ENCODE data around the gene GRM7. TPM values are rescaled to one million over a fixed set of nuclear protein-coding genes. Genes with fewer than 3 reads are reported as not detected.
A peak's percentile ranks its signal among the peaks of the same experiment; 100 is the strongest.

GRM7 gene
- total and polyA plus RNA-seq, 4 donors: 0.20 to 1.3 (median 0.80) TPM

DNA sequence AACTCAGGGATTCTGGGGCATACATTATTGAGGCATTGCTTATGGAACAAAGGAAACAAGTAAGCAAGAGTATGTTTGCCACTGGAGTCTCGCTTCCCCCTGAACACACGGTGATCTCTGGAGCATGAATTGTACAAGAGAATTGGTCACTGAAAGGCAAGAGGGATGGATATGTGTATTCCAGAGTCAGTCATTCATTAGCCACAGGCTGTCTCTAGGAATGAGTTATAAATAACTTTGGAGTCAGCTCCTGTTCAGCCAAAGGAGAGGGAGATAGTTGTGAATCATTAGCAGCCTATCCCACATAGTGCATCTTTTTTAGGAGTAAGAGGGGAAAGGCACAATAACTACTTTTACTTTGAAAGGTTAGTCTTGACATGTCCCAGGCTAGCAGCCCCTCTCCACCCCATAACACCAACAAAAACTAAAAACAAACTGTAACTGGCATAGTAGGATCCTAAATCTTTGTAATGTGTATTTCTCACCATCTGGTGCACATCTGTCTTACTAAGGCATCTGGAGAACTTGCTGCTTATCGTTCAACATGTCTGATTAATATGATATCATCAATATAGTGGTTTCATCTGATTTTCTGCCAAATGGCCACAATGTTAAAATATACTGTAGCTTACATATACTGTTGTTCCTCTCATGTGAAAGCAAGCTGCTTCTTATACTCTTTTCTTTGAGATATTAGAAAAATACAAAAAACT, 462.2 kb downstream of the GRM7 start:
- H3K4me1 ChIP-seq (ENCODE audit: control insufficient read depth in 5 of 5, insufficient read depth in 5 of 5, low read length in 5 of 5): no peaks in the 10 kb centered on the region
- ATAC-seq (ENCODE audit: insufficient read depth, low FRiP score): no peak
- H3K9me3 ChIP-seq (ENCODE audit: control insufficient read depth in 4 of 4, insufficient read depth in 3 of 4, low read length in 3 of 4): no peaks in the 10 kb centered on the region
- TF ChIP-seq, protein P1, sequence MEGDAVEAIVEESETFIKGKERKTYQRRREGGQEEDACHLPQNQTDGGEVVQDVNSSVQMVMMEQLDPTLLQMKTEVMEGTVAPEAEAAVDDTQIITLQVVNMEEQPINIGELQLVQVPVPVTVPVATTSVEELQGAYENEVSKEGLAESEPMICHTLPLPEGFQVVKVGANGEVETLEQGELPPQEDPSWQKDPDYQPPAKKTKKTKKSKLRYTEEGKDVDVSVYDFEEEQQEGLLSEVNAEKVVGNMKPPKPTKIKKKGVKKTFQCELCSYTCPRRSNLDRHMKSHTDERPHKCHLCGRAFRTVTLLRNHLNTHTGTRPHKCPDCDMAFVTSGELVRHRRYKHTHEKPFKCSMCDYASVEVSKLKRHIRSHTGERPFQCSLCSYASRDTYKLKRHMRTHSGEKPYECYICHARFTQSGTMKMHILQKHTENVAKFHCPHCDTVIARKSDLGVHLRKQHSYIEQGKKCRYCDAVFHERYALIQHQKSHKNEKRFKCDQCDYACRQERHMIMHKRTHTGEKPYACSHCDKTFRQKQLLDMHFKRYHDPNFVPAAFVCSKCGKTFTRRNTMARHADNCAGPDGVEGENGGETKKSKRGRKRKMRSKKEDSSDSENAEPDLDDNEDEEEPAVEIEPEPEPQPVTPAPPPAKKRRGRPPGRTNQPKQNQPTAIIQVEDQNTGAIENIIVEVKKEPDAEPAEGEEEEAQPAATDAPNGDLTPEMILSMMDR (IDR thresholded peaks at IDR 0.05; ENCODE audit: control extremely low read depth, extremely low read depth): no peak
- WGBS, 2 donors: 85 to 89% methylated on average over 3 of the region's 3 CpGs
- no peaks in the 10 kb centered on the region for H3K36me3 ChIP-seq (ENCODE audit: control insufficient read depth in 4 of 4, insufficient read depth in 4 of 4, low read length in 4 of 4)
- no peaks in the 10 kb centered on the region for H3K27me3 ChIP-seq (ENCODE audit: control insufficient read depth in 3 of 3, insufficient read depth in 3 of 3, low read length in 2 of 3)
- no peak overlapping the region for H3K27ac ChIP-seq (ENCODE audit: low read depth in 1 of 2, low read length in 1 of 2)
- H3K4me3 ChIP-seq: no peak overlapping the region
- no peak overlapping the region for H3K9ac ChIP-seq (ENCODE audit: insufficient read depth in 1 of 2, low read length in 2 of 2)
- DNase-seq: peak in 2 of 3 donors; percentile 52 to 57

DNA sequence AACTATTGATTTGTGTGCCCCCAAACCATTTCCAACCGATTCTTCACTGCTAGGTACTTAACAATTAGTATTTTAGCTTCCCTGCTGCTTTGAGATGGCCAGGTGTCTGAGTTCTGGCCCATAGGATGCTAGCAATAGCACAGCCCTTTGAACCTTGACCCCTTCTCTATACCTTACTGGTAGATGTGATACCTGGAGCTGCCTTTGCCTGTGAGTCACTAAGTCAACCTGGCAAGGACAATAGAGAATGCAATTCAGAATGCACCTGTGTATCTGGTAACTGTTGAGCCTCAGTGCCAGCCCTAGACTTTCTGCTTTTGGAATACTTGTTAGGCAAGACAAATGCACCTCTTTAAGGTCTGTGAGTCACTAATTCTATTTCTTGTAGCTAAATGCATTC, 467.4 kb downstream of the GRM7 start:
- ATAC-seq (ENCODE audit: insufficient read depth, low FRiP score): no peak

DNA sequence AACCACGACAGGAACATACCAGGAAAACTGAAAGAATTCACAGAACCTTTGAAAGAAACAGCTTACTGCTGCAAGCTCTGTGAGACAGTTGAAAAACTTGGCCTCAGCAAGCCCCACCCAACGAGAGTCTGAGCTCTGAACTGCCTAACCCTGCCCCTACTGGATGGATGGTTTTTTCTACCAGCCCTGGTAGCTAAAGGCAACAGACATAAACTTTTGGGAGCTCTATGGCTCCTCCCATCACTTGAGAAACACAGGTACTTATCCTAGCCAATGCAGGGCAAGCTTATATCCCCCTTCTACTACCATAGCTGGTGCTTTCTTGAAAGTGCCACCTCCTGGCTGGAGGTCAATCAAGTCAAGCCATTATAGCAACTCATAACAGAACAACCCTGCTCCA, 471.8 kb downstream of the GRM7 start:
- no peaks in the 10 kb centered on the region for H3K36me3 ChIP-seq (ENCODE audit: control insufficient read depth in 4 of 4, insufficient read depth in 4 of 4, low read length in 4 of 4)
- no peaks in the 10 kb centered on the region for H3K27me3 ChIP-seq (ENCODE audit: control insufficient read depth in 3 of 3, insufficient read depth in 3 of 3, low read length in 2 of 3)
- no peak for ATAC-seq (ENCODE audit: insufficient read depth, low FRiP score)
- WGBS, 2 donors: 50 to 56% methylated on average over 2 of the region's 2 CpGs
- H3K9me3 ChIP-seq (ENCODE audit: control insufficient read depth in 4 of 4, insufficient read depth in 3 of 4, low read length in 3 of 4): peaks cover 0 to 4% (median 0%) of the 10 kb centered on the region in 4 donors
- no peak for DNase-seq
- H3K4me1 ChIP-seq (ENCODE audit: control insufficient read depth in 5 of 5, insufficient read depth in 5 of 5, low read length in 5 of 5): no peaks in the 10 kb centered on the region
- H3K9ac ChIP-seq (ENCODE audit: insufficient read depth in 1 of 2, low read length in 2 of 2): no peak overlapping the region
- TF ChIP-seq, protein P1 (IDR thresholded peaks at IDR 0.05; ENCODE audit: control extremely low read depth, extremely low read depth): no peak
- no peak overlapping the region for H3K27ac ChIP-seq (ENCODE audit: low read depth in 1 of 2, low read length in 1 of 2)
- H3K4me3 ChIP-seq: no peak overlapping the region

More for the DNA sequence above, 467.4 kb downstream of the GRM7 start:
- TF ChIP-seq, protein P1 (IDR thresholded peaks at IDR 0.05; ENCODE audit: control extremely low read depth, extremely low read depth): no peak
- DNase-seq: no peak
- H3K27me3 ChIP-seq (ENCODE audit: control insufficient read depth in 3 of 3, insufficient read depth in 3 of 3, low read length in 2 of 3): no peaks in the 10 kb centered on the region
- H3K36me3 ChIP-seq (ENCODE audit: control insufficient read depth in 4 of 4, insufficient read depth in 4 of 4, low read length in 4 of 4): no peaks in the 10 kb centered on the region
- H3K27ac ChIP-seq (ENCODE audit: low read depth in 1 of 2, low read length in 1 of 2): no peak overlapping the region
- H3K9me3 ChIP-seq (ENCODE audit: control insufficient read depth in 4 of 4, insufficient read depth in 3 of 4, low read length in 3 of 4): peaks cover 0 to 3% (median 0%) of the 10 kb centered on the region in 4 donors
- no peaks in the 10 kb centered on the region for H3K4me1 ChIP-seq (ENCODE audit: control insufficient read depth in 5 of 5, insufficient read depth in 5 of 5, low read length in 5 of 5)
- no peak overlapping the region for H3K9ac ChIP-seq (ENCODE audit: insufficient read depth in 1 of 2, low read length in 2 of 2)
- WGBS, 2 donors: 80 to 97% methylated on average over 1 of the region's 1 CpG
- no peak overlapping the region for H3K4me3 ChIP-seq

All from lung (tissue), 12 donors.